Activated CD4-positive, alpha-beta T cell treated with anti-CD3 and anti-CD28 coated beads, Interleukin-2, amount 50 U/mL, for 4 hours (primary cell): ENCODE measurements around the gene ANAPC15.
"Not testable (repeated sequence)": the region's sequence is repeated elsewhere in the genome, so short reads cannot be mapped to it uniquely, and the experiment has no call there.

ENCODE experiments used
- DNase-seq, 2 experiments: peaks; one replicate each; pipeline ENCODE4 v3.0.0-alpha.2; 2020

The ANAPC15 gene

DNA sequence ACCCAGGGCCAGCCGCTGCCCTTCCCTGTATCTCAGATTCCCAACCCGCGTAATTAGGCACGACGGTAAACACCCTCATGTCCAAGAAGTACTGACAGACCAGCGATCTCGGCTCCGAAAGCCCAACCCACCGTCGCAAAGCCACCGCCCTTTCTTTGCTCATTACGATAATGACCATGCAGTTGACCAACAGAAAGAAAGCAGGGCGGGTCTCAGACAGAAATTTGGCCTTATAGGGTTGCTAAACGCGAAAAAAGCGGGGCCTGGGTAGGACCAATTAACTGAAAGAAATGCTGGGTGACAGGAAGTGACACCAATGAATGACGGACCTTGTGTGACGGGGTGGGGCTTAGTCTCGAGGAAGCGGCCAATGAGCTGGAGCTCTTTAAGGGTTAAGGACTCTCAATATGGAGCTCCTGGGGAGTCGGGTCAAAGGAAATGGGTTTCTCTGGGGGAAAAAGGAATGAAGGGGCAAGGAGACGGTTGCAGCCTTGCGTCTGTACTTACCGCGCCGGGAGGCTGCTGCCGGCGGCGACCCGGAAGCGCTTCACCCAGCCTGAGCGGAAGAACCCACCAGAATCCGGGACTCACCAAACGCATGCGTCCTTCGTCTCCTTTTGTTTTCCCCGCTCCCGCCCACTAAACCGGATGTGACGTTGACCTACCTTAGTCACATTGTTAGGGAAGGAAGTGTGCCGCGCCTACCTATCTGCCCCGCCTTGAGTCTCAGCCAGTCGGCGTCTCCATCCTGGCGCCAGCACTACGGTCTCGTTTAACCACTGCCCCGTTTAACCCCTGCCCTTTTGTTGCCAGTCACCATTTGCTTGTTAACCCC, at the start of gene ANAPC15:
TSS of gene ANAPC15 (minus strand) at position 553 of the 835 bp plus-strand sequence. CDS start 1,419 bp downstream, outside the sequence.
- DNase-seq, result peak; percentile 99

DNA sequence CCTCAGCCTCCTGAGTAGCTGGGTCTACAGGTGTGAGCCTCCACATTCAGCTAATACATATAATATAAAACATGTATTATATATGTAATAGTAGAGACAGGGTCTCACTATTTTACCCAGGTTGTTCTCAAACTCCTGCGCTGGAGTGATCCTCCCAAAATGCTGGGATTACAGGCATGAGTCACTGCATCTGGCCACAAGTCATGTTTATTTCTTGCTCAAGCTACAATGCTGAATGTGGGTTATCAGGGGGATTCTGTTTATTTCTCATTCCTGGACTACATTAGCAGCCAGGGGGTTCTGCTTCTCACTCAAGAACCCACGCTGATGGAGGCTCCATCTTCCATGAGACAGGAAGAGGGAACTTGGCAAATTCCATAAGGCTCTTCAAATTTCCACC, 47.8 kb upstream of the ANAPC15 start:
- no peak for DNase-seq

DNA sequence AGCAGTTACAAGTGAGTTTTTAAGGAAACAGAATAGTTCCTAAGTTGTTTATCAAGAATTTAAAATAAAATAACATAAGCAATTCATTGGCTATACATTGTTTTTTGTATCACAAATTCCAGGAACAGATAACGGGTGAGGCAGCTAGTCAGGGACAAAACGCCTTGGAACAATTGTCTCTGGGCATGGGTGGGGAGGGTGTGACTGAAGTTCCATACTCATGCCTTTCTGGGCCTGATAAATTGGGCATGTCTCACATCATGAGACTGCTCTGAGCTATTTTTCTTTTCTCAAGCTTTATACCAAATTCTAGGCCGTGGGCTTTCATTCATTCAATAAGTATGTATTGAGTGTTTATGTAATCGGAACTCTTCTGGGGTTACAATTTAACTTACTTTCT, 44.6 kb upstream of the ANAPC15 start:
- DNase-seq, result no peak

DNA sequence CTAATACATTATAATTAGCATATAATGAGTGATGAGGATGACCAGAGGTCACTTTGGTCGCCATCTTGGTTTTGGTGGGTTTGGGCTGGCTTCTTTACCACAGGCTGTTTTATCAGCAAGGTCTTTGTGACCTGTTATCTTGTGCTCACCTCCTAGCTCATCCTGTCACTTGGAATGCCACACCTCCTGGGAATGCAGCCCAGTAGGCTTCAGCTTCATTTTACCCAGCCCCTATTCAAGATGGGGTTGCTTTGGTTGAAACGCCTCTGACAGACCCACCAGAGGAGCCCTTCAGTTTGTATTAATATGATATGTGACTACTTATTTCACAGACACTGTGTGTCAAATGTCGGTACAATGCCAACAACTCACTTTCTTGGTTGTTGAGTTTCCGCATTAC, 43.3 kb upstream of the ANAPC15 start:
- no peak for DNase-seq

DNA sequence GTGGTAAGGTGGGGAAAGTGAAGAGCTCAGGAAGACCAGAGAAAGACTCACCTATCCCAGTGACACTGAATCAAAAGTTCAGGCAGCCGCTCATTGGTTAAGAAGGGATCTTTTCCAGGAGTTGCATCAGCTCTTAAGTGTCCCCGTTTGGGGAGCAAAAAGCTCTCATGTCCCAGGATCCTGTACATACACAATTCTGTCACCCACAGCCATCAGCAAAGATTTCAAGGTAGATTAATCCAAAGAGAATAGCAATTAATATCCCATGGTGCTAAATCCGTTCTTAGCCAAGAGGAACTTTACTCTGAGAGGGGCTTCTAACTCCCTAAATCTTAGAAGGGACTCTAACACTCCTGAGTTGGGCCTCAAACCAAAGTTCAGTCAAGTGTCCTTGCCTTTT, 42.3 kb upstream of the ANAPC15 start:
- DNase-seq, result no peak

DNA sequence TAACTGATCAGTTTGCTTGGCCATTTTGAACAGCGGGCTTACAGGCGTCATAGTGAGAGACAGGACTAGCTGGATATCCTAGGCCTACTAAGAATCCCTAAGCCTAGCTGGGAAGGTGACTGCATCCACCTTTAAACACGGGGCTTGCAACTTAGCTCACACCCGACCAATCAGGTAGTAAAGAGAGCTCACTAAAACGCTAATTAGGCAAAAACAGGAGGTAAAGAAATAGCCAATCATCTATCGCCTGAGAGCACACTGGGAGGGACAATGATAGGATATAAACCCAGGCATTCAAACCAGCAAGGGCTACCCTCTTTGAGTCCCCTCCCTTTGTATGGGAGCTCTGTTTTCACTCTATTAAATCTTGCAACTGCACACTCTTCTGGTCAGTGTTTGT, 41.4 kb upstream of the ANAPC15 start:
- DNase-seq, result not testable (repeated sequence)

DNA sequence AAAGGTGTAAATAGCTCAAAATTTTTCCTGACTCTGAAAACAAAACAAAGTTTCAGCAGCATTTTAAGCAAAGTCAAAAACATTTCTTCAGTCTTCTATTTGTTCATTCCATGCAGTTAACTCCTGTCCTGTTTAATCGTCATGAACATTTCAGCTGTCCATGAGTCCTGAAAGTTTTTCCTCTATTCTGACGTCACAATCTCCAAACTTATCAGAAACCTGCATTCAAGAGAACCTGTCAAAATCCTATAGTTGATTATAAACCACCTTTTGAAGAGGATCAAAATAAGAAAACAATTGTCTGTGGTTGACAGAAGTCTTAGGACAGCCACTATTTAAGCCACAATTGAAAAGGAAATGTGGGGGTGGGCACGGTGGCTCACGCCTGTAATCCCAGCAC, 38.4 kb upstream of the ANAPC15 start:
- DNase-seq, result no peak

DNA sequence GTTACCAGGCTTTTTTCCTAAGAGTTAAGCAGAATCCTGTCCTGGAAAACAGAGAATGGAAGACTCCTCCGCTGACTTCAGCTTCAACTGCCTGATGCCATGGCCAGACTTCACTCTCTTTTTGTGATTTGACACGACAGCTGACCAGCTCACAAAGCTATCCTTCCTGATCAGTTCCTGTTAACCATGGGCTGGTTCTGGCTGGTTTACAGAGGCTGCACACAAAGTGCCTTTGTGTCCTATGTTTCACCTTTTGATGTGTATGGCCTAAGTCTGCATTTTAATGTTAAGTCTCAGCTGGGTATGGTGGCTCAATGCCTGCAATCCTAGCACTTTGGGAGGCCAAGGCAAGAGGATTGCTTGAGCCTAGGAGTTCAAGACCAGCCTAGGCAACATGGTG, 34.1 kb upstream of the ANAPC15 start:
- no peak for DNase-seq

DNA sequence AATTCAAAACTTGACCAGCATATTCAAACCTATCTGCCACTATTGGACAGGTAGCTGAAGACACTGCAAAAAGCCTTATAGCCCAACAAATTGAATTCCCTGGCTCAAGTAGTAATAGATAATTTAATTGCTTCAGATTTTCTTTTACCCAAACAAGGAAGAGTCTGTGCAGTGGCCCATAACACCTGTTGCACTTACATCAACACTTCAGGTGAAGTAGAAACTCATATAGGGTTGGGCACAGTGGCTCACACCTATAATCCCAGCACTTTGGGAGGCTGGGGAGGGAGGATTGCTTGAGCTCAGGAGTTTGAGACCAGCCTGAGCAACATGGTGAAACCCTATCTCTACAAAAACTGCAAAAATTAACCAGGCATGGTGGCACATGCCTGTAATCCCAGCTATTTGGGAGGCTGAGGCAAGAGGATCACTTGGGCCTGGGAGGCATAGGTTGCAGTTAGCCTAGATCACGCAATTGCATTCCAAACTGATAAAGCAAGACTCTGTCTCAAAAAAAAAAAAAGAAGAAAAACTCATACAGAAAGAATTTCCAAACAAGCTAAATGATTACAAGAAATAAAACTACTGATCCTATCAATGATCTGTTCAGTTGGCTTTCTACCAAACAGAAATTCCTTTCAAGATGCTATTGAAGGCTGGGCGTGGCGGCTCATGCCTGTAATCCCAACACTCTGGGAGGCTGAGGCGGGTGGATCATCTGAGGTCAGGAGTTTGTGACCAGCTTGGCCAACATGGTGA, 32.5 kb upstream of the ANAPC15 start:
- no peak for DNase-seq

DNA sequence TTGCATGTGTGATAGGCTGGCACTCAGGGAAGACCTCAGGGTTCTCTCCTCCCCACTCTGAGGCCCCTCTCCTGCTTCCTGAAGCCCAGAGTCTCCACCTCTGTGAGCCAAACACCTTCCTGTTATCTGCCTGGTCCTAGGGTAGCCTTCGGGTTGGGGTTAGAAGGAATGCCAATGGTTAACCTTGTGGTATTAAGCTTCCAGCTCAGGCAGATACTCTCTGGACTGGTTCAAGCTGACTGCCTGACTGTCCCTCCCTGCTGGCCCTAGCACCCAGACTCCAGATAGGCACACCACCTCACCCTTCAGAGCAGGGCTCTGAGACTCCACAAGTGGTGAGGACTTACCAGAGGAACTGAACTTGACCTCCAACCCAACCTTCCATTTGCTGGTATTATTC, 30.0 kb upstream of the ANAPC15 start:
- DNase-seq, result not testable (repeated sequence)

DNA sequence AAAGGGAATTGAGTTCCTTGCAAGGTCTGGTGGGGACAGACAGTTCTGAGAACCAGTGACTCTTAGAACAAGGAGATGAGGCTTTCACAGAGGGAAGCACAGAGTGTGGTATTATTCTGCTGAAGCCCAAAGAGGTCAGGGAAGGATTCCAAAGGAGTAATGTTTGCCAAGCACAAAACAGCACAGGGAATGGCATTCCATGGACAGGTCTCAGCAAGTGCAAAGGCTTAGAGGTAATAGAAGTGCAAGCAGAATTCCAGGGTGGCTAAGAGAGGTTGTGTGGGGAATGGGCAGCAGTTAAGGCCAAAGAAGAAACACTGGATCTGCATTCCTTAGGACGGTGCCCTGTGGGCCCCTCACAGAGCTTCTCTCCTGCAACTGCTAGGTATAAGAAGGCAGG, 29.6 kb upstream of the ANAPC15 start:
- DNase-seq, result not testable (repeated sequence)

DNA sequence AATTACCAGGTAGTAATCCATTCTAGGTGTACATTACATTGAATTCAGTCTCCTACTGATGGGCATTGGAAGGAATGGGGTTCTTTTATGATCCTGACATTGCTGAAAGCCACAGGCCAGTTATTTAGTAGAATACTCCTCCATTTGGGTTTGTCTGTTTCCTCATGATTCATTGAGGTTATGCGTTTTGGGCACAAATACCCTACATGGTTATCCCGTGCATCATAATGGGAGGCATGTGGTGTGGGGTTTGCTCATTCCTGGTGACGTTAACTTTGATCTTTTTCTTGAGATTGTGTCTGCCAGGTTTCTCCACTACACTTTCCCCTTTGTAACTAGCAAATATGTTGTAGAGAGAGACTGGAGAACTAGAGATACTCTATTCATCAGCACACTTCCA, 28.6 kb upstream of the ANAPC15 start:
- no peak for DNase-seq

DNA sequence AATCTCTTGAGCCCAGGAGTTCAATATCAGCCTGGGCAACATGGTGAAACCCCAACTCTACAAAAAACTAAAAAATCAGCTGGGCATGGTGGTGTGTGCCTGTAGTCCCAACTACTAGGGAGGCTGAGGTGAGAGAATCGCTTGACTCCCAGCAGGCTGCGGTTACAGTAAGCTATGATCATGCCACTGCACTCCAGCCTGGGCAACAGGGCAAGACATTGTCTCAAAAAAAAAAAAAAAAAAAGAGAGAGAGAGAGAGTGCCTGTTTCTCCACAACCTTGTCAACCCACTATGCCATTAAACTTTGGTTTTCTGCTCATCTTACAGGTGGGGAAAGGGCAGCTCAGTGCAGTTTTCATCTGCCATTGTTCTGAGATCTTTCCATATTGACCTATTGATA, 28.2 kb upstream of the ANAPC15 start:
- no peak for DNase-seq

DNA sequence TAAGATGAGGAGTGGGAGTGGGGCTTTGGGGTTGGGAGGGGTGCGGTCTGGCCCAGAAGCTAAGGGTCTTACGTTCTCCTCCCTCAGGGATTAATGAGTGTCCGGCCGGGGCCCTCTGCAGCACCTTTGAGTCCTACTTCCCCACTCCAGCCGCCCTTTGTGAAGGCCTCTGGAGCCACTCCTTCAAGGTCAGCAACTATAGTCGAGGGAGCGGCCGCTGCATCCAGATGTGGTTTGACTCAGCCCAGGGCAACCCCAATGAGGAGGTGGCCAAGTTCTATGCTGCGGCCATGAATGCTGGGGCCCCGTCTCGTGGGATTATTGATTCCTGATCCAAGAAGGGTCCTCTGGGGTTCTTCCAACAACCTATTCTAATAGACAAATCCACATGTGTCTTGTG, 27.0 kb upstream of the ANAPC15 start:
- no peak for DNase-seq

DNA sequence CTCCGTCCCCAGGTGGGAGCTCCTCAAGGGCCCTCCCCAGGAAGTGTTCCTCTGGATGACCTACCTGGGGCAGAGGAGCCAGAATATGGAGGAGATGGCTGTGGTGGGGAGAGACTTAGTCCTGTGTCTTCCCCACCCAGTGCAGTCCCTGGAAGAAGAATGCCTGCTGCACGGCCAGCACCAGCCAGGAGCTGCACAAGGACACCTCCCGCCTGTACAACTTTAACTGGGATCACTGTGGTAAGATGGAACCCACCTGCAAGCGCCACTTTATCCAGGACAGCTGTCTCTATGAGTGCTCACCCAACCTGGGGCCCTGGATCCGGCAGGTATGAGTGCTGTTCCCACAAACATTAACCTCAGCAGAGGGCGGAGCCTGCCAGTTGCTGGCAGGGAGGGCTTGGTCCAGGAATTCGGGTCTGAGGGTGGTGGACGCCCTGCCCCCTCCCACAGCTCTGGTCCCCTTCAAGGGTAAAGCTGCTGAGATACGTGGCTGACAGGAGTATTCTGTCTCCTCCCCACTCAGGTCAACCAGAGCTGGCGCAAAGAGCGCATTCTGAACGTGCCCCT, 26.4 kb upstream of the ANAPC15 start:
- DNase-seq, result no peak

DNA sequence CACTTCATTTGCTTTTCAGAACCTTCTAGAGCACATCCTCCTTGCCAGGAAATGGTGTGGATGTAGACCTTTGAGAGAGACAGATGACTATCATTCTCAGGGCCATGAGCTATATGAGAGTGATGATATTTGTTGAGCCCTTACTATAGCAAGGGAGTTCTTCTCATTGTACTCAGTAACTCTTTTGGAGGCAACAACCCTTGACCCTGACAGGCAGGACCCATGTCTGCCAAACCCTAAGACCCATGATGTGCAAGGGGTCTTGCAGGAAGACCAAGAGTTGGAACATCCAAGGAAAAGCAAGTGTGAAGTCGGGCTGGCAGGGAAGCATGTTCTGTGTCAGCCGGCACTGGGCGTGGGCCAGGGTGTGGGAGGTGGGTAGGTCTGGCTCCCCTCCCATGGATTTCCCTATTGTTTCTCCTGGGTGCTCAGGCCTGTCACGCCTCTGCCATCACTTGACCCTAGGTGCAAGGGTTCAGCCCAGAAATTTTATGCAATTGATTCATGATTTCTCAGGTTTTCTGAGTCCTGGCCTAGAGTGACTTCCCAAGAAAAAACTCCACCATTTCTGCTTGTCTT, 24.3 kb upstream of the ANAPC15 start:
- DNase-seq, result no peak

DNA sequence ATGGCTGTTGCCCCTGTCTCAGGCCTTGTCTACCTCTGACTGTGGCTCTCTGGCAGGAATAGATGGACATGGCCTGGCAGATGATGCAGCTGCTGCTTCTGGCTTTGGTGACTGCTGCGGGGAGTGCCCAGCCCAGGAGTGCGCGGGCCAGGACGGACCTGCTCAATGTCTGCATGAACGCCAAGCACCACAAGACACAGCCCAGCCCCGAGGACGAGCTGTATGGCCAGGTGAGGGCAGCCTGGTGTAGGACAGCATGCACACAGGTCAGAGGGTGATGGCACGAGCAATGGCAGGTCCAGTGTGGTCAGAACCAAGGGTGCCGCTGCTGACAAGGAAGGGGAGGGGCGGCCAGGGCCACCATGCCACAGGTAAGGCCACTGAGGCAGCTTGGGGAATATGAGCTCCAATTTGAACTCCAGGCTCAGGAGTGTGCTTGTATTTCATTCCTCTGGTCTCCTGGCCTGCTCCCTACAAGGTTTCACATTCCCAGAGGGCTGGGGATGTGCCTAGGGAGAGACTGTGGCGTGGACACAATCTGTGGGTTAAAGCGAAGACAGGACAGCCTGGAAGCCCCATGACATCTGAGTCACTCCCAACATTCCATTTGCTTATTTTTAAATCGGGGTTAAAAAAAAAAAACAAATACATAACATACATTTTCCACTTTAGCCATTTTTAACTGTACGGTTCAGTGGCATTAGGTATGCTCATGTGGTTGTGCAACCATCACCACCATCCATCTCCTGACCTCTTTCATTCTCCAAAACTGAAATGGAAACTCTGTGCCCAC, 23.6 kb upstream of the ANAPC15 start:
- no peak for DNase-seq

DNA sequence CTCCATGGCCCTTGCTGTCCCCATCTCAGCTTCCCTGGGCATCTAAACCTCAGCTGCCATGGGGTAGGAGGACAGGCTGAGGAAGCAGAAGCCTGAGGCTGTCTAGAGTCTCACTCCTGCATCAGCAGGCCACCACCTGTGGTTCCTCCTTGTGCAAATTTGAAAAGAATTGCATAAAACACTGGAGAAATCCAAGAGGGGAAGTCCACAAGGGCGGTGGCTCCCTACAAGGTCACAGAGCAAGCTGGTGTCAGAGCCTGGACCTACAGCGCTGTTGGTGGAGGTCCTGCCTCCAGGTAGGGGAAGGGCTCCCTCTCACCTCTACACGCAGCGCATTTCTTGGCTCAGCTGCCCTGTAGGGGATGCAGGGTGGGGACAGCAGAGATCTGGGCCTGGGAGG, 23.0 kb upstream of the ANAPC15 start, which contains the start of gene FOLR3:
TSS of gene FOLR3 (plus strand) at position 253 of the 400 bp plus-strand sequence. CDS start 228 bp downstream, outside the sequence.
- DNase-seq, result not testable (repeated sequence)

DNA sequence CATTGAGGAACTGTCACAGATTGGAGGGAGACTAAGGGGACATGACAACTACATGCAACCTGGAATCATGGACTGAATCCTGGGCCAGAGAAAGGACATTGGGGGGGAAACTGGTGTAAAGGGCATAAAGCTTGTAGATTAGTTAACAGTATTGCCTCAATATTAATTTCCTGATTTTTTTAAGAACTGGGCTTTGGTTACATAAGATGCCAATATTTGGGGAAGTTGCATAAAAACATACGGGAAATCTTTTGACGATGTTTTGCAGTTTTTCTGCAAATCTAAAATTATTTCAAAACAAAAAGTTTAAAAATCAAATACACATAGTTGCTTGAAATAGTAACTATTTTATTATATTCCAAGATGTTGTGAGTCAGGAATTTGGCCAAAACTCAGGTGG, 20.2 kb upstream of the ANAPC15 start:
- DNase-seq, result no peak

DNA sequence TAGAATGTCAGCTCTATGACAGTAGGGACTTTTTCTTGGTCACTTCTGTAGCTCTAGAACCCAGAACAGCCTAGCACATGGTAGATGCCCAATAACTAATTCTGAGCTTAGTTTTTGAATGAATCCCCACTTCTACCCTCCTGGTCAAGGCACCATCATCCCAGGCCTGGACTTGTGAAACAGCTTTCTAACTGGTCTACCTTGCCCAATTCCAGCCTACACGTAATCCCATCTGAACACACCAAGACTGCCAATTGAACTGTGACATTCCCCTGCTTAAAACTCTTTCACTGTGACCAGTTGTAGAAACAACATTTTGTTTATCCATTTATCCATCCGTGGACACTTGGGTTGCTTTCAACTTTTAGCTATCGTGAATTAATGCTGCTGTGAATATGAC, 16.9 kb upstream of the ANAPC15 start:
- no peak for DNase-seq

DNA sequence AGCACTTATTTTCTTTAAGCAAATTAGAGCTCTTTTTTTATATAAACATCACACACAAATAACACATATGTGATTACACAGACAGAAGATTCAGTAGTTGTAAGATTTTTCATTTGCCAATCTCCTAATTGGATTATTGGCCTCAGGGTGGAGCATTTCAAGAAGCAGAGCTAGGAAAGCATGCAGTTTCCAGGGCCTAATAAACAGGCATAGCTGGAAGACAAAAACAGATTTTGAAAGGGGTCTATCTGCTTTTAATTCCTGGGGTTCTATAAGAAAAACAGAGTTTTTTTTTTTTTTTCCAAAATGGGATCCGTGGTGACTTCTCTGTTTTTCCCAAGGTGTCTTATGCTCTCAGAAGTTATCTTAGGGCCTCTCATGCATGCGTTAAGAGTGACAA, 15.4 kb upstream of the ANAPC15 start:
- DNase-seq, result no peak

DNA sequence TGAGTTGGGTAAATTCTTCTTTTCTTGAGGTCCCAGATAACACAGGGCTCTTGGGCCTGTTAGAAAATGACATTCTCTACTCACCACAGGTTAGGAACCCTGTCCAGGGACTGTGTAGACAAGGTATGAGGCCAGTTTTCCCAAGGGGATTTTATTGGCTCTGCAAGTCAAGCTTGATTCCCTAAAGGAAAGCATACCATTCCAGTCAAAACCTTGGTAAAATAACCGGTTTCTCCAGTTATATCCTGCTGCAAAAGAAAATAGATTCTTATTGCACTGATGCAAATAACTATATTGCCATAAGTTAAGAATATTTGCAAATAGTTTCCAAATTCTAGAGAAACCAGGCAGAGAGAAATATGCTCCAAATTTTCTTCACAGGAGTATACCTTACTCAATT, 13.5 kb upstream of the ANAPC15 start:
- DNase-seq, result no peak

DNA sequence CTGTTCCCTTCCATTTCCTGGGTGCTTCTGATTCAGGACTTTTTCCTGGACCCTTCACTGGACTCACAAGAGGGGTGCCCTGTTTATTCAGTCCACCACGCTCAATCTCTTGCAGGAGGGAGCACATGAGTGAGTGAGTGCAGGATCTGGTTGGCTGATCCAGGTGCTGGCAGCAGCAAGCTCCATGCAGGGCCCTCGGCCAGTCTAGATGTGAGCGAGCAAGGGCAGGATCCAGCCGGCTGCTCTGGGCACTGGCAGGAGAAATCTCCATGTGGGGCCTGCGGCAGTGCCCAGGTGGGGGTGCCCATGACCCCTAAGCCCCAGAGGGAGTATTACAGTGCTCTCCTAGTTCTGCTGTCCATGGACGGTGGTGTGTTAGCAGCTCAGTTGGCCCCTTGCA, 11.6 kb upstream of the ANAPC15 start:
- DNase-seq, result no peak
